OCI-LY7 (cell line): ENCODE data around the gene OR7D2. TPM values are rescaled to one million over a fixed set of nuclear protein-coding genes. Genes with fewer than 3 reads are reported as not detected.

Source experiments
- BruUV-seq: library from RNA; stranded (reverse); fragments of 400-500 nt; replicated peaks from 2 replicates; lab custom pipeline; 2021; lab: Mats Ljungman, UMichigan
- CTCF ChIA-PET: fragments of 300-600 bp; sonication (Branson Sonifier 250); formaldehyde crosslinking; loops from one replicate; lab custom pipeline; 2022; ENCODE audit warnings: antibody characterized with exemption; ENCODE audit not compliant: unreplicated experiment; lab: Charles Lee
- POLR2A ChIA-PET: fragments of 300-600 bp; sonication (Branson Sonifier 250); formaldehyde crosslinking; loops from one replicate; lab custom pipeline; 2022; ENCODE audit warnings: antibody characterized with exemption; lab: Charles Lee
- DNase-seq: peaks from one replicate; pipeline ENCODE4 v3.0.0-alpha.2; 2015; ENCODE audit warnings: low spot score
- H2AFZ ChIP-seq: fragments of 200-600 bp; sonication (generic), shearing (Covaris generic); 2 replicates; pipeline ENCODE4 v1.6.1; 2014; ENCODE audit warnings: mild to moderate bottlenecking, antibody characterized with exemption, low read length, moderate library complexity
- H3K27ac ChIP-seq: fragments of 200-600 bp; sonication (generic); 2 replicates; pipeline ENCODE4 v1.5.1; 2014; ENCODE audit warnings: mixed run types, low read depth, mild to moderate bottlenecking, moderate library complexity, low read length, inconsistent platforms; ENCODE audit not compliant: poor library complexity, severe bottlenecking
- H3K36me3 ChIP-seq: fragments of 200-600 bp; sonication (generic); 2 replicates; pipeline ENCODE4 v1.6.1; 2014; ENCODE audit warnings: mild to moderate bottlenecking, antibody characterized with exemption, low read length, moderate library complexity, mixed read lengths; ENCODE audit not compliant: insufficient read depth
- H3K4me1 ChIP-seq: fragments of 200-600 bp; sonication (generic); 2 replicates; pipeline ENCODE4 v1.5.1; 2014; ENCODE audit warnings: mild to moderate bottlenecking, low read length; ENCODE audit not compliant: insufficient read depth, poor library complexity, severe bottlenecking
- H3K4me2 ChIP-seq: fragments of 200-600 bp; sonication (generic); 2 replicates; pipeline ENCODE4 v1.6.1; 2014; ENCODE audit warnings: mild to moderate bottlenecking, low read length
- H3K4me3 ChIP-seq: fragments of 200-600 bp; sonication (generic); 2 replicates; pipeline ENCODE4 v1.5.1; 2014; ENCODE audit warnings: mild to moderate bottlenecking, low read depth, low read length; ENCODE audit not compliant: poor library complexity, severe bottlenecking
- H3K79me2 ChIP-seq: fragments of 200-600 bp; sonication (generic); 2 replicates; pipeline ENCODE4 v1.6.1; 2016; ENCODE audit warnings: low read depth, mild to moderate bottlenecking, low read length, moderate library complexity, mixed read lengths; ENCODE audit not compliant: insufficient read depth
- H3K9me2 ChIP-seq: fragments of 200-600 bp; sonication (generic); 2 replicates; pipeline ENCODE4 v1.6.1; 2016; ENCODE audit warnings: mild to moderate bottlenecking, low read length, mixed read lengths; ENCODE audit not compliant: insufficient read depth
- H3K9me3 ChIP-seq: fragments of 200-600 bp; sonication (generic); 2 replicates; pipeline ENCODE4 v1.6.1; 2014; ENCODE audit warnings: mild to moderate bottlenecking, mixed run types, low read length, mixed read lengths
- H4K20me1 ChIP-seq: fragments of 200-600 bp; sonication (generic); 2 replicates; pipeline ENCODE4 v1.6.1; 2014; ENCODE audit warnings: mild to moderate bottlenecking, antibody characterized with exemption, low read length, moderate library complexity, mixed read lengths; ENCODE audit not compliant: insufficient read depth
- EZH2phosphoT487 ChIP-seq: fragments of 200-600 bp; sonication (generic); IDR thresholded peaks from 2 replicates; pipeline ENCODE4 v1.6.1; 2018; ENCODE audit warnings: low read depth, borderline replicate concordance, mild to moderate bottlenecking, mixed run types, antibody characterized with exemption, low read length, moderate library complexity, mixed read lengths
- intact Hi-C: fragments of 100-400 bp; cut with micrococcal nuclease; formaldehyde crosslinking; loops from one replicate; pipeline ENCODE4 v1.10.0; 2022; ENCODE audit not compliant: unreplicated experiment
- total RNA-seq, 2 experiments: library from RNA; depleted of rRNA in 1 of 2; stranded (reverse); fragments of >200 nt in 1 of 2; shearing (Covaris generic) in 1 of 2; gene quantifications; 2 replicates each; pipeline ENCODE4 v1.2.3, GENCODE V29; 2014 to 2022
- TF ChIP-seq, protein P1 (sequence below): fragments of 200-600 bp; sonication (generic); conservative IDR thresholded peaks from 2 replicates; pipeline ENCODE4 v1.5.1; 2014; ENCODE audit warnings: mild to moderate bottlenecking, antibody characterized with exemption, low read length, moderate library complexity, mixed read lengths

OR7D2 gene
- total RNA-seq, 2 experiments from 2014 or later: not detected

DNA sequence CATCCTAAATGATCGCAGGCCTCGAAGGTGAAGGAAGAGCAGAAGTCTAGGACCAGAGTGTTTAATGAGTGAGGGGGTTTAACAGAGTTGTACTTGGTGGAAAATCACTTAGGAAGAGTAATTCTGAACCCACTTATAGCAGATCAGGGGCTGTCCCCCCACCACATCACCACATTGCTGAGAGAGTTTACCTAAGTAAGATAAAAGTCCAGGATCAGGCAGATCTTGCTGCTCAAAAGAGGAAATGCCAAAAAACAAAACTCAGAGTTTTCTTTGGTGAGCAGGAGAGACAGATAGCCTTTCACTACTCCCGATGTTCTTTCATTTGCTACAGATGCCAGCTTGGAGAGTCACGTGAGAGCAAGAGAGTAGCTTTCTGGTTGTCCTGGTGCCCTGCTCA is 23.2 kb upstream of the OR7D2 start:
- CTCF ChIA-PET: no interaction called here
- Histone ChIP-seq H3K9me3 (peaks cover 37% of the 10 kb centered on the region; the same call in 1 of the 2 replicates), H3K27ac (no peak overlapping the region), H3K4me2 (no peak overlapping the region), H3K36me3 (peaks cover 100% of the 10 kb centered on the region), H2AFZ (no peak overlapping the region), H3K79me2 (peaks cover 57% of the 10 kb centered on the region), H3K9me2 (no peaks in the 10 kb centered on the region), H3K4me3 (no peak overlapping the region), H3K4me1 (peaks cover 10% of the 10 kb centered on the region), H4K20me1 (no peaks in the 10 kb centered on the region)
- DNase-seq: no peak
- intact Hi-C loops: no loop called here
- BruUV-seq: no TSS peak
- POLR2A ChIA-PET: no interaction called here
- TF ChIP-seq, protein P1, sequence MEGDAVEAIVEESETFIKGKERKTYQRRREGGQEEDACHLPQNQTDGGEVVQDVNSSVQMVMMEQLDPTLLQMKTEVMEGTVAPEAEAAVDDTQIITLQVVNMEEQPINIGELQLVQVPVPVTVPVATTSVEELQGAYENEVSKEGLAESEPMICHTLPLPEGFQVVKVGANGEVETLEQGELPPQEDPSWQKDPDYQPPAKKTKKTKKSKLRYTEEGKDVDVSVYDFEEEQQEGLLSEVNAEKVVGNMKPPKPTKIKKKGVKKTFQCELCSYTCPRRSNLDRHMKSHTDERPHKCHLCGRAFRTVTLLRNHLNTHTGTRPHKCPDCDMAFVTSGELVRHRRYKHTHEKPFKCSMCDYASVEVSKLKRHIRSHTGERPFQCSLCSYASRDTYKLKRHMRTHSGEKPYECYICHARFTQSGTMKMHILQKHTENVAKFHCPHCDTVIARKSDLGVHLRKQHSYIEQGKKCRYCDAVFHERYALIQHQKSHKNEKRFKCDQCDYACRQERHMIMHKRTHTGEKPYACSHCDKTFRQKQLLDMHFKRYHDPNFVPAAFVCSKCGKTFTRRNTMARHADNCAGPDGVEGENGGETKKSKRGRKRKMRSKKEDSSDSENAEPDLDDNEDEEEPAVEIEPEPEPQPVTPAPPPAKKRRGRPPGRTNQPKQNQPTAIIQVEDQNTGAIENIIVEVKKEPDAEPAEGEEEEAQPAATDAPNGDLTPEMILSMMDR: no peak
- no peak for TF ChIP-seq EZH2phosphoT487

DNA sequence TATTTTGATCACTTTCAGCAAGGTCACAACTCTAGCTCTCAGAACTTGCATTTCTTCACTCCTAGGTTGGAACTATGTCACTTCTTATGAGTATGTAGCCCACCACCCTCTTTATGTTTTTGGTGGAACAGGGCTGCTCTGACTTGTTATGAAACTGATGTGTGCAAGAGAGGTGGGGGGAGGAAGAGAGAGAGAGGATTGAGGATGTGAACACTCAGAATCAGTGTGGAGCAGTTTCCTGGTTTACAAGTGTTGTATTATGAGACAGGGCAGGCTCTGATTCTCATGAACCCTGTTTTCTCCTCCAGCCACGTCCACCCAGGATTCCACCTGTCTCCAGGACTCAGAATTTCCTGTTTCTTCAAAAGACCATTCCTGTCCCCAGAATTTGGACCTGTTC is 22.5 kb upstream of the OR7D2 start:
- peaks cover 50% of the 10 kb centered on the region for H3K79me2 ChIP-seq
- H3K4me1 ChIP-seq: peaks cover 10% of the 10 kb centered on the region
- H3K4me3 ChIP-seq: no peak overlapping the region
- H3K27ac ChIP-seq: no peak overlapping the region
- intact Hi-C loops: no loop called here
- no peak for TF ChIP-seq EZH2phosphoT487
- H3K4me2 ChIP-seq: peak overlapping the region; percentile 27; the same call in 1 of the 2 replicates
- peaks cover 30% of the 10 kb centered on the region; the same call in 1 of the 2 replicates for H3K9me3 ChIP-seq
- peaks cover 100% of the 10 kb centered on the region for H3K36me3 ChIP-seq
- H3K9me2 ChIP-seq: no peaks in the 10 kb centered on the region
- no TSS peak for BruUV-seq
- H4K20me1 ChIP-seq: no peaks in the 10 kb centered on the region
- no peak overlapping the region for H2AFZ ChIP-seq
- DNase-seq: peak; percentile 37
- ChIA-PET CTCF (no interaction called here), POLR2A (no interaction called here)

DNA sequence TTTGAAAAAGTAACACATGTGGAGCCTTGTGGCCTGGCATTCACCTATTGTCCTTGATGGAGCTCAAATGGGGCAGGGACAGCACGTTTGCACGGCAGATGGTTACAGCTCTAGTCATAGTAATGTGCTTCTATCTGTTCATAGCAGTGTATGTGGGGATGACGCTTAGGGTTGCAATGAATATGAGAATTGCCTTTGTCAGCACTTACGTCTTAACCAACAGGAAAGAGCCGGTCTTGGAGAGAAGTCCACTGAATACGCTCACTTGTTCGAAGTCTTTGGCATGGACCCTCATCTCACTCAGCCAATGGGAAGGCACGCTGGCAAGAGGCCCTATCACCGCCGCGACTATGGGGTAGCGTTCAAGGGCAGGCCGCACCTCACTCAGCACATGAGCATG is 18.9 kb upstream of the OR7D2 start:
- H3K27ac ChIP-seq: no peak overlapping the region
- CTCF ChIA-PET: no interaction called here
- no peak for DNase-seq
- H3K4me3 ChIP-seq: no peak overlapping the region
- H3K9me2 ChIP-seq: no peaks in the 10 kb centered on the region
- intact Hi-C loops: no loop called here
- TF ChIP-seq EZH2phosphoT487: no peak
- TF ChIP-seq, protein P1: no peak
- BruUV-seq: no TSS peak
- POLR2A ChIA-PET: interaction anchor here (0.6 kb wide), 1 partner anchor 233 kb away, joined by 3 read pairs; no protein-coding TSS in a partner anchor
- H3K36me3 ChIP-seq: peaks cover 100% of the 10 kb centered on the region
- no peak overlapping the region for H2AFZ ChIP-seq
- H3K79me2 ChIP-seq: peaks cover 14% of the 10 kb centered on the region
- H3K4me1 ChIP-seq: peaks cover 10% of the 10 kb centered on the region
- H3K9me3 ChIP-seq: peaks cover 7% of the 10 kb centered on the region; the same call in 1 of the 2 replicates
- no peaks in the 10 kb centered on the region for H4K20me1 ChIP-seq
- no peak overlapping the region for H3K4me2 ChIP-seq
